NB4 (cell line): ENCODE data around the gene ECEL1.
A peak's percentile ranks its signal among the peaks of the same experiment; 100 is the strongest.

Source experiments
- DNase-seq: peaks from one replicate; pipeline ENCODE4 v3.0.0; 2010; ENCODE audit warnings: low read depth
- H3K4me3 ChIP-seq: one replicate; pipeline ENCODE4 v1.5.1; 2011; ENCODE audit warnings: mild to moderate bottlenecking, low read depth, low read length, moderate library complexity
- MYC ChIP-seq: IDR thresholded peaks from 2 replicates; pipeline ENCODE4 v1.6.1; 2011; ENCODE audit warnings: low read depth, low read length
- POLR2A ChIP-seq: IDR thresholded peaks from 2 replicates; pipeline ENCODE4 v1.6.1; 2011; ENCODE audit warnings: mild to moderate bottlenecking; ENCODE audit not compliant: insufficient read length; ENCODE audit errors: extremely low read depth
- TF ChIP-seq, protein P1 (sequence below): IDR thresholded peaks from 2 replicates; pipeline ENCODE4 v1.6.1; 2011; ENCODE audit warnings: low read depth, low read length
- TF ChIP-seq, protein P2 (sequence below): IDR thresholded peaks from one replicate; pipeline ENCODE4 v1.5.1; 2012; ENCODE audit warnings: low read depth, low read length

ECEL1 gene

DNA sequence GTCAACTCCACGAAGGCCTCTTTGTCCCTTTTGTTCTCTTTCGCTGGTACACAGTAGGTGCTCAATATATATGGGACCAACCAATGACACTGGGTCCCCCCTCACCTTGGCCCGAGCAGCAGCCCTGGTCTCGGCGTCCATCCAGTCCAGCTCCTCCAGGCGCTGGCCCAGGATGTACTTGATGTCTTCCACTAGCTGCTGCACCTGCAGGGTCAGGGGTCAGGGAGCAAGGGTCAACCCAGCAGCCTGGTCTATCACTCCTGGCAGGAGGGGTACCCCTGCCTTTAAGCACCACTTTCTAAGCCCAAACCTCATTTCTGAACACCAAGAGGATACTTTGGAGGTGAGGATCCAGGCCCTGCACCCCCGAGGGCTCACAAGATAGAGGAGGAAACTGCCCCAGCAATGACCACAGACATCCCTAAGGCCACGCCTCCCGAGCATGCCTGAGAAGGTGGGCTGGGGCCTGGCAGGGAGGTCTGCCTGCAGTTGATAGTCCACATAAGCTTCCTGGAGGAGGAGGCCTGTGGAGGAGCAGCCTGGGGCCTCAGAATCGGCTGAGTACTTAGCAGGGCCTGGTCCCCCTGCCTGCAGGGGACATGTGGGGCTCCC is 4.2 kb downstream of the ECEL1 start:
- H3K4me3 ChIP-seq = no peak overlapping the region
- TF ChIP-seq POLR2A = no peak
- TF ChIP-seq, protein P1, sequence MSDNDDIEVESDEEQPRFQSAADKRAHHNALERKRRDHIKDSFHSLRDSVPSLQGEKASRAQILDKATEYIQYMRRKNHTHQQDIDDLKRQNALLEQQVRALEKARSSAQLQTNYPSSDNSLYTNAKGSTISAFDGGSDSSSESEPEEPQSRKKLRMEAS = no peak
- no peak for DNase-seq

- no peak for TF ChIP-seq MYC
- TF ChIP-seq POLR2A = no peak
- TF ChIP-seq, protein P2, sequence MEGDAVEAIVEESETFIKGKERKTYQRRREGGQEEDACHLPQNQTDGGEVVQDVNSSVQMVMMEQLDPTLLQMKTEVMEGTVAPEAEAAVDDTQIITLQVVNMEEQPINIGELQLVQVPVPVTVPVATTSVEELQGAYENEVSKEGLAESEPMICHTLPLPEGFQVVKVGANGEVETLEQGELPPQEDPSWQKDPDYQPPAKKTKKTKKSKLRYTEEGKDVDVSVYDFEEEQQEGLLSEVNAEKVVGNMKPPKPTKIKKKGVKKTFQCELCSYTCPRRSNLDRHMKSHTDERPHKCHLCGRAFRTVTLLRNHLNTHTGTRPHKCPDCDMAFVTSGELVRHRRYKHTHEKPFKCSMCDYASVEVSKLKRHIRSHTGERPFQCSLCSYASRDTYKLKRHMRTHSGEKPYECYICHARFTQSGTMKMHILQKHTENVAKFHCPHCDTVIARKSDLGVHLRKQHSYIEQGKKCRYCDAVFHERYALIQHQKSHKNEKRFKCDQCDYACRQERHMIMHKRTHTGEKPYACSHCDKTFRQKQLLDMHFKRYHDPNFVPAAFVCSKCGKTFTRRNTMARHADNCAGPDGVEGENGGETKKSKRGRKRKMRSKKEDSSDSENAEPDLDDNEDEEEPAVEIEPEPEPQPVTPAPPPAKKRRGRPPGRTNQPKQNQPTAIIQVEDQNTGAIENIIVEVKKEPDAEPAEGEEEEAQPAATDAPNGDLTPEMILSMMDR = no peak
- TF ChIP-seq, protein P1 = no peak
- H3K4me3 ChIP-seq = no peak overlapping the region
- DNase-seq = no peak
Observed at GRCh38 chr2:232482301-232483238, 5.1 kb downstream of the ECEL1 start.

GRCh38 chr2:232481322-232482140 is 6.1 kb downstream of the ECEL1 start:
- TF ChIP-seq POLR2A (no peak), MYC (no peak)
- TF ChIP-seq, protein P2 = no peak
- TF ChIP-seq, protein P1 = no peak
- no peak overlapping the region for H3K4me3 ChIP-seq
- no peak for DNase-seq

DNA sequence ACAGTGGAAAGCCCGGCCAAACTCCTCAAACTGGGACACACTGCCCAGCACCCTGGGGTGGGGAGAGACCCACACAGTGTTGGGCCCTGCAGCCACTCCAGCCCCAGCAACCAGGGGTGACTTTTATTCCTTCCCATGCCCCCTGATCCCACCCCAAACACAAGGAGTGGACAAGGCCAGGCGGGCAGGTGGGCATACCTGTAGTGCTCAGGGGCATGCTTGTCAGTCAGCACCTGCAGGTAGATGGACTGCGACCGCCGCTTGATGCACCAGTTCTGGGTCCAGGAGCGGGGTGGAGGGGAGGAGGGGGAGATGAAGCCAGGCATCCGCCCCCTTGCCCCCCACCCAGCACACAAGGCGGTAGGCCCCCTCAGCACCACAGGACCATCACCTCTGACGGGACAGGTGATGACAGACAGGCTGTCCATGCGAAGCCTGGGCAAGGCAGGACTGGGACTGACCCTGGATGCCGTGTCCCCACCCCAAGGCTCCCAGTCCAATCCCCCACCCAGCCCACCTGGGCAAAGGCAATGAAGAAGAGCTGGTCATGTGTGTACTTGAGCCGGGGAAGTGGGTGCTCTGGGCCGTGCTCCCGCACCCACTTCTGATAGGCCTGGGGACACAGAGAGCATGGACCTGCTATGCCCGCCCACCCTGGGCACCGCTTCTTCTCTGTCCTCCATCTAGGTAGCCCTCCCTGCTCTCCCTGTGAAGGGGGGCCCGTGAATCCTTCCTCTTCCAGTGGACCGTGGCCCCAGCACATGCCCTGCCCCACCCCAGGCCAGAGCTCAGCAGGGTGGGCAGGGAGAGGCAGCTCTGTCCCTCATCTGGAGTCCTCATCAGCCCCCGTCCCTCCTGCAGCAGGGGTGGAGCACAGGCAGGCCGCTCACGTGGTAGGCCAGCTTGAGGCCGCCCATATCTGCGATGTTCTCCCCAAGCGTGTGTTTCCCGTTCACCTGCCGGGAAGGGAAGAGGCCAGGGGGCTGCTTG is 7.1 kb downstream of the ECEL1 start:
- no peak overlapping the region for H3K4me3 ChIP-seq
- DNase-seq = no peak
- TF ChIP-seq, protein P1 = no peak
- TF ChIP-seq MYC = no peak
- no peak for TF ChIP-seq POLR2A
- TF ChIP-seq, protein P2 = no peak

GRCh38 chr2:232479341-232480200 is 8.1 kb downstream of the ECEL1 start:
- DNase-seq = peak; percentile 25
- TF ChIP-seq, protein P1 = no peak
- TF ChIP-seq, protein P2 = peak; percentile 14
- no peak overlapping the region for H3K4me3 ChIP-seq
